Lower leg skin (tissue), 4 donors: ENCODE data around the gene STYXL2. TPM values are rescaled to one million over a fixed set of nuclear protein-coding genes. Genes with fewer than 3 reads are reported as not detected.

Experiments
- DNase-seq, 2 donors: peaks; one replicate each; pipeline ENCODE4 v3.0.0-alpha.2; 2019; ENCODE audit warnings: low spot score in 2 of 2
- H3K4me3 ChIP-seq: fragments of 200-600 bp; sonication (generic); 2 replicates; pipeline ENCODE4 v1.5.1; 2017; ENCODE audit warnings: mild to moderate bottlenecking, low read depth; ENCODE audit not compliant: poor library complexity, severe bottlenecking
- POLR2A ChIP-seq, 2 donors: fragments of 450-650 bp; IDR thresholded peaks; one replicate each; pipeline ENCODE4 v1.6.1; 2016 to 2017; ENCODE audit warnings: antibody characterized with exemption in 2 of 2, mild to moderate bottlenecking in 1 of 2, moderate library complexity in 1 of 2
- WGBS, 2 donors: methylation state at CpG; one replicate each; pipeline ENCODE4 v1.1.5; 2018; 5-methylcytosine and 5-hydroxymethylcytosine counted together
- intact Hi-C: fragments of 100-400 bp; cut with DNase I; formaldehyde crosslinking; loops from one replicate; pipeline ENCODE4 v1.15.0; 2023; ENCODE audit warnings: low total_unique reads
- total RNA-seq, 4 donors: library from RNA; depleted of rRNA; stranded (reverse); fragments of >200 nt; gene quantifications; one replicate each; pipeline ENCODE4 v1.1.0, GENCODE V29; 2016
- TF ChIP-seq, protein P1 (sequence below), 3 donors: fragments of 450-650 bp; IDR thresholded peaks; one replicate each; pipeline ENCODE4 v1.5.1; 2016; ENCODE audit warnings: antibody characterized with exemption in 3 of 3, mild to moderate bottlenecking in 3 of 3, moderate library complexity in 2 of 3

Gene STYXL2
- total RNA-seq, 4 donors from 2014 or later, result not detected

DNA sequence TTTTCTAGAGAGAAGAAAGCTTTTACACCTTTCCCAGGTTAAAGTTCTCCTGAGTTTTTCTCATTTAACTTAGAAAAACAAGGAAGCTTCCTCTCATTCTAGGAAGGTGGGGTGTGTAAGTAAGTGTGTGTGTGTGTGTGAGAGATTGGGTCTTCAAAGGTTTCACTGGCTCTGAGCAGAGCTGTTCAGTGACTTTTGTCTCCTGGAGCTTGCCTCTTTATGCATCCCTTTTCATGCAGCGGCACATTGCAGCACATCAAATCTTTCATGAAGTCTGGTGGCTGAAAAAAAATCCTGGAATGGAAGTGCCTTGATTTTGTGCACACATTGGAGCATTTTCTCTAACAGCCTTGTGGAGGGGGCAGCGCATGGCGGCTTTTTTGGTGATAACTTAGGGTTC lies 7.1 kb upstream of the STYXL2 start:
- no peak for DNase-seq
- no peak overlapping the region for H3K4me3 ChIP-seq
- intact Hi-C loops, result no loop called here
- TF ChIP-seq, protein P1, sequence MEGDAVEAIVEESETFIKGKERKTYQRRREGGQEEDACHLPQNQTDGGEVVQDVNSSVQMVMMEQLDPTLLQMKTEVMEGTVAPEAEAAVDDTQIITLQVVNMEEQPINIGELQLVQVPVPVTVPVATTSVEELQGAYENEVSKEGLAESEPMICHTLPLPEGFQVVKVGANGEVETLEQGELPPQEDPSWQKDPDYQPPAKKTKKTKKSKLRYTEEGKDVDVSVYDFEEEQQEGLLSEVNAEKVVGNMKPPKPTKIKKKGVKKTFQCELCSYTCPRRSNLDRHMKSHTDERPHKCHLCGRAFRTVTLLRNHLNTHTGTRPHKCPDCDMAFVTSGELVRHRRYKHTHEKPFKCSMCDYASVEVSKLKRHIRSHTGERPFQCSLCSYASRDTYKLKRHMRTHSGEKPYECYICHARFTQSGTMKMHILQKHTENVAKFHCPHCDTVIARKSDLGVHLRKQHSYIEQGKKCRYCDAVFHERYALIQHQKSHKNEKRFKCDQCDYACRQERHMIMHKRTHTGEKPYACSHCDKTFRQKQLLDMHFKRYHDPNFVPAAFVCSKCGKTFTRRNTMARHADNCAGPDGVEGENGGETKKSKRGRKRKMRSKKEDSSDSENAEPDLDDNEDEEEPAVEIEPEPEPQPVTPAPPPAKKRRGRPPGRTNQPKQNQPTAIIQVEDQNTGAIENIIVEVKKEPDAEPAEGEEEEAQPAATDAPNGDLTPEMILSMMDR (IDR thresholded peaks at IDR 0.05), result no peak
- no peak for TF ChIP-seq POLR2A (IDR thresholded peaks at IDR 0.05)
- WGBS, 2 donors, result 73 to 88% methylated on average over 3 of the region's 3 CpGs

DNA sequence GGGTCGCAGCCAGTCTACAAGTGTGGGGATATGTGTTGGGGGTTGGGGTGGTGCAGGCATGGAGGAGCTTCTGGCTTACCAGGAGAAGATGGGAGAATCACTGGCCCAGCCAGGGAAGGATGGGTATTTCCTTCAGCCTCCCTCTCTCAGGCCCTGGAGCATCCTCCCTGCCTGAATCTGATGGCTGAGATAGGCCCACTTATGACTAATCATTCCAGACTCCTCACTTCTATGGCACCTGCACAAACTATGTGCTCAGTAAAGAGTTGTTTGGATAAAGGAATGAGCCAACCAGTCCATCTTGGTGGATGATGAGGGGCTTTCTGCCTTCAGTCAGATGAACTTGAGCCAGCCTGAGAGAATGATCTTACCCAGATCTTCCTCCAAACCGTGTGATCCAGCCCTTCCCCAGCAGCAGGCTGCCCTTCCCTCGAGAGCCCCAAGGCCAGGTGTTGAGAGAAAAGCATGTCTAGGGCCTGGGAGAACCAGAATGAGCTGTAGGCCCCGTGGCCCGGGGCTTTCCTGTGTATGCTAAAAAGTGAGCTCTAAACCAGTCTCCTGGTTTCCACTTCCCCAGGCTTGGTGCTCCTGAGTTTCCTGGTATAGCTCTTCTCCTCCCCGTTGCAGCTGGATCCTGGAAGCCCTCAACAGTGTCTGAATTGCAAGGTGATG lies 5.0 kb upstream of the STYXL2 start:
- no peak overlapping the region for H3K4me3 ChIP-seq
- intact Hi-C loops, result no loop called here
- 73 to 76% methylated on average over 6 of the region's 6 CpGs for WGBS, 2 donors
- TF ChIP-seq POLR2A (IDR thresholded peaks at IDR 0.05), result no peak
- TF ChIP-seq, protein P1 (IDR thresholded peaks at IDR 0.05), result no peak
- DNase-seq, result no peak

DNA sequence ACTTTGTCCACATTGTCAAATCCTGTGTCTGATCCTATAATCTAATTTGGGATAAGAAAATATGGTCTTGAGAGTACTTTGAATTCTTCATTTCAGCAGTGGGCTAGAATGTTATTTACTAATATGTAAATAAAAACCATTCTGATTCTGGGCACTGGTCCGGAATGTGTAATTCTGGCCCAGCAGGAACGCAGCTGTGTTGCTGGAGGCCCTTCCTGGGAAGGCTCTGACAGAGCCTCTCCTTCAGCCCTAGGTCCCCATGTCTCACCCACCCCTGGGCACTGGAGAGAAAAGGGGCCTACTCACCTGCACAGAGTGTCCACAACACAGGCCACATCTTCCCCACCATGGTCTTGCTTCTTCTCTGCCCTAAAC lies 3.9 kb upstream of the STYXL2 start:
- no peak overlapping the region for H3K4me3 ChIP-seq
- intact Hi-C loops, result no loop called here
- no peak for DNase-seq
- no peak for TF ChIP-seq POLR2A (IDR thresholded peaks at IDR 0.05)
- TF ChIP-seq, protein P1 (IDR thresholded peaks at IDR 0.05), result no peak
- WGBS, 2 donors, result 35 to 53% methylated on average over 2 of the region's 2 CpGs

DNA sequence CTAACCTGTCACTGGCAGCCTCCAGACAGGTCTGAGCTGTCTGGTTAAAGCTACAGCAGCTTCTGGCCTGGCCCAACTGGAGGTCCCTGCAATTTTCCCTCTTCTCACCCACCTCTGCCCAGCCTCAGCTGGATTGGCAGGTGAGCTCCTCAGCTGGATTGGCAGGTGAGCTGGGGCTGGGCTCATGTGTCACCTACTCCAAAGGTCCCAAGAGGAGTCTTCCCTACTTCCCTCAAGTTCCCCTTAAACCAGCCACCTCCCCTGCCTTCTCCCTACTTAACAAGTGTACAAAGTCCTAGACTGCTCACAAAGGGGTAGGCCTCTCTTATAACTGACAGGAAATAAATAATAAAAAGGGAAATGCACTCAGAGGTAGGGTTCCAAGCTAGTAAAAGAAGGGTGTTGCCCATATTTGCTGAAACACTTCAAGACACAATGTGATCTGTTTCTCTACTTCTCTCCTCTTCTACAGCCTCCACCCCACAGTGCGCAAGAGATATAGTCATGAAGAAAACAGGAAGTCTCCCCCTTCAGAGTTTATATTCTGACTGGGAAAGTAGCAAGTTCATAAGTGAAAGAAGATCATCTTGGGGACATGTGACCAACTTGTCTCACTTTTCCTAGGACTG lies 3.4 kb upstream of the STYXL2 start, which contains the start of gene GPA33:
Gene GPA33 (minus strand): TSS at position 64 of the 629 bp plus-strand sequence. CDS start 90 bp downstream, outside the sequence.
- H3K4me3 ChIP-seq, result no peak within 1 kb of the TSS
- TF ChIP-seq, protein P1 (IDR thresholded peaks at IDR 0.05), result no peak
- no peak for TF ChIP-seq POLR2A (IDR thresholded peaks at IDR 0.05)
- no peak for DNase-seq
- intact Hi-C loops, result no loop called here
- WGBS, 2 donors, result 83 to 97% methylated on average over 1 of the region's 1 CpG

DNA sequence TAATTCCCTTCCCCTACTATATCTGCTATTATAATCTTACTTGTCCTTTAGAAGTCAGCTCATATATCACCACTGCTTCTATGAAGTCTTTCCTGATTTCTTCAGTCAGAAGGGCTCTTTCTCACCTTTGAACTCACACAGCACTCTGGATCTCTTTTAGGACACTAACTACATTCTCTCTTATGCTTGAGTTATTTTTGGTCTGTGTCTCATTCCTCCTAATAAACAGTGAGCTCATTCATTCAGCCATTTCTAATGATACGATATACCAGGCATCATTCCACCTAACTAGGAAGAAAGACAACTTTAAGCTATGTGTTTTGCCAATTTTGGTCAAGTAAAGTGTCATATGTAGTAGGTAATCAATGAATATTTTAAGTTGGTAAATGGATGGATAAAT lies 1.2 kb upstream of the STYXL2 start:
- 73 to 75% methylated on average over 1 of the region's 1 CpG for WGBS, 2 donors
- TF ChIP-seq POLR2A (IDR thresholded peaks at IDR 0.05), result no peak
- TF ChIP-seq, protein P1 (IDR thresholded peaks at IDR 0.05), result no peak
- H3K4me3 ChIP-seq, result no peak overlapping the region
- intact Hi-C loops, result no loop called here
- no peak for DNase-seq
